OCI-LY7 (cell line): Measurements from ENCODE around the gene PIGQ. TPM values are rescaled to one million over a fixed set of nuclear protein-coding genes. Genes with fewer than 3 reads are reported as not detected.

Experiments
- BruUV-seq: library from RNA; stranded (reverse); fragments of 400-500 nt; replicated peaks from 2 replicates; lab custom pipeline; 2021; lab: Mats Ljungman, UMichigan
- CTCF ChIA-PET: fragments of 300-600 bp; sonication (Branson Sonifier 250); formaldehyde crosslinking; loops from one replicate; lab custom pipeline; 2022; ENCODE audit warnings: antibody characterized with exemption; ENCODE audit not compliant: unreplicated experiment; lab: Charles Lee
- POLR2A ChIA-PET: fragments of 300-600 bp; sonication (Branson Sonifier 250); formaldehyde crosslinking; loops from one replicate; lab custom pipeline; 2022; ENCODE audit warnings: antibody characterized with exemption; lab: Charles Lee
- DNase-seq: peaks from one replicate; pipeline ENCODE4 v3.0.0-alpha.2; 2015; ENCODE audit warnings: low spot score
- H2AFZ ChIP-seq: fragments of 200-600 bp; sonication (generic), shearing (Covaris generic); 2 replicates; pipeline ENCODE4 v1.6.1; 2014; ENCODE audit warnings: mild to moderate bottlenecking, antibody characterized with exemption, low read length, moderate library complexity
- H3K27ac ChIP-seq: fragments of 200-600 bp; sonication (generic); 2 replicates; pipeline ENCODE4 v1.5.1; 2014; ENCODE audit warnings: mixed run types, low read depth, mild to moderate bottlenecking, moderate library complexity, low read length, inconsistent platforms; ENCODE audit not compliant: poor library complexity, severe bottlenecking
- H3K36me3 ChIP-seq: fragments of 200-600 bp; sonication (generic); 2 replicates; pipeline ENCODE4 v1.6.1; 2014; ENCODE audit warnings: mild to moderate bottlenecking, antibody characterized with exemption, low read length, moderate library complexity, mixed read lengths; ENCODE audit not compliant: insufficient read depth
- H3K4me1 ChIP-seq: fragments of 200-600 bp; sonication (generic); 2 replicates; pipeline ENCODE4 v1.5.1; 2014; ENCODE audit warnings: mild to moderate bottlenecking, low read length; ENCODE audit not compliant: insufficient read depth, poor library complexity, severe bottlenecking
- H3K4me2 ChIP-seq: fragments of 200-600 bp; sonication (generic); 2 replicates; pipeline ENCODE4 v1.6.1; 2014; ENCODE audit warnings: mild to moderate bottlenecking, low read length
- H3K4me3 ChIP-seq: fragments of 200-600 bp; sonication (generic); 2 replicates; pipeline ENCODE4 v1.5.1; 2014; ENCODE audit warnings: mild to moderate bottlenecking, low read depth, low read length; ENCODE audit not compliant: poor library complexity, severe bottlenecking
- H3K79me2 ChIP-seq: fragments of 200-600 bp; sonication (generic); 2 replicates; pipeline ENCODE4 v1.6.1; 2016; ENCODE audit warnings: low read depth, mild to moderate bottlenecking, low read length, moderate library complexity, mixed read lengths; ENCODE audit not compliant: insufficient read depth
- H3K9me2 ChIP-seq: fragments of 200-600 bp; sonication (generic); 2 replicates; pipeline ENCODE4 v1.6.1; 2016; ENCODE audit warnings: mild to moderate bottlenecking, low read length, mixed read lengths; ENCODE audit not compliant: insufficient read depth
- H3K9me3 ChIP-seq: fragments of 200-600 bp; sonication (generic); 2 replicates; pipeline ENCODE4 v1.6.1; 2014; ENCODE audit warnings: mild to moderate bottlenecking, mixed run types, low read length, mixed read lengths
- H4K20me1 ChIP-seq: fragments of 200-600 bp; sonication (generic); 2 replicates; pipeline ENCODE4 v1.6.1; 2014; ENCODE audit warnings: mild to moderate bottlenecking, antibody characterized with exemption, low read length, moderate library complexity, mixed read lengths; ENCODE audit not compliant: insufficient read depth
- EZH2phosphoT487 ChIP-seq: fragments of 200-600 bp; sonication (generic); IDR thresholded peaks from 2 replicates; pipeline ENCODE4 v1.6.1; 2018; ENCODE audit warnings: low read depth, borderline replicate concordance, mild to moderate bottlenecking, mixed run types, antibody characterized with exemption, low read length, moderate library complexity, mixed read lengths
- intact Hi-C: fragments of 100-400 bp; cut with micrococcal nuclease; formaldehyde crosslinking; loops from one replicate; pipeline ENCODE4 v1.10.0; 2022; ENCODE audit not compliant: unreplicated experiment
- total RNA-seq, 2 experiments: library from RNA; depleted of rRNA in 1 of 2; stranded (reverse); fragments of >200 nt in 1 of 2; shearing (Covaris generic) in 1 of 2; gene quantifications; 2 replicates each; pipeline ENCODE4 v1.2.3, GENCODE V29; 2014 to 2022
- TF ChIP-seq, protein P1 (sequence below): fragments of 200-600 bp; sonication (generic); conservative IDR thresholded peaks from 2 replicates; pipeline ENCODE4 v1.5.1; 2014; ENCODE audit warnings: mild to moderate bottlenecking, antibody characterized with exemption, low read length, moderate library complexity, mixed read lengths

PIGQ gene
- total RNA-seq, 2 experiments from 2014 or later, result 39.0 to 54.2 TPM

DNA sequence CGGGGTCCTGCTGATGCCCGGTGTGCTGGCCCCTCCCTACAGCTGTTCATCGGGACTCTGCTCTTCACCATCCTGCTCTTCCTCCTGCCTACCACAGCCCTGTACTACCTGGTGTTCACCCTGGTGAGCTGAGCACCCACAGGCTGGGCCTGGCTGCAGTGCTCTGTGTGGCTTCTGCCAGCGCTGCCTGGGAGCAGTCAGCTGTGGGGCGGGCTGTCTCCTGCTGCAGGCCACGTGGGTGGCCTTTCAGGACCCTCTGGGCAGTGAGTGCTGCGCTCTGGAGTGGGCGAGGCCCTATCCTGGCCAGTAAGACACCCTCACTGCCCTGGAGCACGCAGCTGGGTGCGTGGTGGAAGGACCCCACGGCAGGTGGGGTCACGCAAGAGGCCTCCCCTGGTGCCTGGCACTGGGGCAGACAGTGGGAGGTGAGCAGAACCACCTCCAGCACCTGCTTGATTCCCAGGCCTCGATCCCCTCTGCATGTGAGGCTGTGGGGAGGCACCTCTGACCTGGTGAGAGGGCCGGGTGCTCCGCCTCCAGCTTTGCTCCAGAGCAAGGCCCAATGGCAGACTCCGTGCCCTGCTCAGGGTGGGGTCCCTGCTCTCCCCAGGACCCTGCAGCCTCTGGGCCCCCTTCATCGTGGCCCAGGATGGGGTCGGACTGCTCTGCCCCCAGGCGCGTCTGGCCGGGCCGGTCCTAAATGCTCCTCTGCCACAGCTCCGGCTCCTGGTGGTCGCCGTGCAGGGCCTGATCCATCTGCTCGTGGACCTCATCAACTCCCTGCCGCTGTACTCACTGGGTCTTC lies 10.6 kb downstream of the PIGQ start:
- Histone ChIP-seq H3K9me3 (no peaks in the 10 kb centered on the region), H2AFZ (no peak overlapping the region), H3K4me3 (no peak overlapping the region), H3K4me2 (no peak overlapping the region), H3K27ac (no peak overlapping the region), H3K4me1 (peaks cover 10% of the 10 kb centered on the region), H4K20me1 (no peaks in the 10 kb centered on the region), H3K36me3 (peaks cover 4% of the 10 kb centered on the region; the same call in 1 of the 2 replicates), H3K79me2 (no peaks in the 10 kb centered on the region), H3K9me2 (no peaks in the 10 kb centered on the region)
- TF ChIP-seq, protein P1, sequence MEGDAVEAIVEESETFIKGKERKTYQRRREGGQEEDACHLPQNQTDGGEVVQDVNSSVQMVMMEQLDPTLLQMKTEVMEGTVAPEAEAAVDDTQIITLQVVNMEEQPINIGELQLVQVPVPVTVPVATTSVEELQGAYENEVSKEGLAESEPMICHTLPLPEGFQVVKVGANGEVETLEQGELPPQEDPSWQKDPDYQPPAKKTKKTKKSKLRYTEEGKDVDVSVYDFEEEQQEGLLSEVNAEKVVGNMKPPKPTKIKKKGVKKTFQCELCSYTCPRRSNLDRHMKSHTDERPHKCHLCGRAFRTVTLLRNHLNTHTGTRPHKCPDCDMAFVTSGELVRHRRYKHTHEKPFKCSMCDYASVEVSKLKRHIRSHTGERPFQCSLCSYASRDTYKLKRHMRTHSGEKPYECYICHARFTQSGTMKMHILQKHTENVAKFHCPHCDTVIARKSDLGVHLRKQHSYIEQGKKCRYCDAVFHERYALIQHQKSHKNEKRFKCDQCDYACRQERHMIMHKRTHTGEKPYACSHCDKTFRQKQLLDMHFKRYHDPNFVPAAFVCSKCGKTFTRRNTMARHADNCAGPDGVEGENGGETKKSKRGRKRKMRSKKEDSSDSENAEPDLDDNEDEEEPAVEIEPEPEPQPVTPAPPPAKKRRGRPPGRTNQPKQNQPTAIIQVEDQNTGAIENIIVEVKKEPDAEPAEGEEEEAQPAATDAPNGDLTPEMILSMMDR, result no peak
- TF ChIP-seq EZH2phosphoT487, result no peak
- DNase-seq, result no peak
- intact Hi-C loops, result no loop called here
- no TSS peak for BruUV-seq
- CTCF ChIA-PET, result no interaction called here
- POLR2A ChIA-PET, result no interaction called here

DNA sequence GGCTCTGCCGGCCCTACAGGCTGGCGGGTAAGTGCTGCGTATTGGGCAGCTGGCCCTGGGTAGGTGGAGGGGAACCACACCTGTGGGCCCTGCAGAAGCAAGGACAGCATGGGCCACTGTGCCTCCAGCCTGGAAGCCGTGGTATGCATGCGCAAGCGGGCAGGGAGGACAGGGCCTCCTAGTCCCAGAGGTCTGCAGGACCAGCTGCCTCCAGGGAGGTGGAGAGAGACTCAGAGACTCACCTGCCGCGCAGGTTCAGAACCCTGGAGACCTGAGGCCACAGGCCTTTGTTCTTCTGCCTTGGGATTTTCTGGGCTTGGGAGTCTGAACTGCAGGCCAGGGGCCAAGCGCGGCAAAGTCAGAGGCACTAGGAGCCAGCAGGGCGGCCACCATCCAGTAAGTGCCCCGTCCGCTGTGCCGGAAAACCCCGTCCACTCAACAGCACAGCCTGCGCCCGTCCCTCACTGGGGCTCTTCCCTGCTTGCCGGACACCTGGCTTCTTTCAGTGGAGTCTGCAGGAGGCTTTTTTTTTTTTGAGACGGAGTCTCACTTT lies 11.3 kb downstream of the PIGQ start:
- Histone ChIP-seq H3K27ac (no peak overlapping the region), H3K79me2 (no peaks in the 10 kb centered on the region), H2AFZ (no peak overlapping the region), H3K4me3 (no peak overlapping the region), H3K4me1 (peaks cover 10% of the 10 kb centered on the region), H4K20me1 (no peaks in the 10 kb centered on the region), H3K4me2 (no peak overlapping the region), H3K9me3 (no peaks in the 10 kb centered on the region), H3K9me2 (no peaks in the 10 kb centered on the region), H3K36me3 (no peaks in the 10 kb centered on the region)
- TF ChIP-seq EZH2phosphoT487, result no peak
- TF ChIP-seq, protein P1, result no peak
- POLR2A ChIA-PET, result interaction anchor here (0.6 kb wide), 1 partner anchor 1384 kb away, joined by 5 read pairs; the partner anchor contains the start of gene RPS2
- no TSS peak for BruUV-seq
- no peak for DNase-seq
- CTCF ChIA-PET, result no interaction called here
- intact Hi-C loops, result no loop called here
